OCI-LY1 (cell line): Measurements from ENCODE around the gene ST3GAL5.

Source experiments
- EZH2 ChIP-seq: fragments of 200-600 bp; sonication (generic), shearing (Covaris generic); IDR thresholded peaks from 2 replicates; pipeline ENCODE4 v1.8.0; 2017; ENCODE audit warnings: borderline replicate concordance, mixed run types, mild to moderate bottlenecking, antibody characterized with exemption, low read length, moderate library complexity, mixed read lengths
- TF ChIP-seq, protein P1 (sequence below): fragments of 200-600 bp; sonication (generic), shearing (Covaris generic); IDR thresholded peaks from 2 replicates; pipeline ENCODE4 v1.5.1; 2017; ENCODE audit warnings: mild to moderate bottlenecking, antibody characterized with exemption, low read length, moderate library complexity, mixed read lengths

DNA sequence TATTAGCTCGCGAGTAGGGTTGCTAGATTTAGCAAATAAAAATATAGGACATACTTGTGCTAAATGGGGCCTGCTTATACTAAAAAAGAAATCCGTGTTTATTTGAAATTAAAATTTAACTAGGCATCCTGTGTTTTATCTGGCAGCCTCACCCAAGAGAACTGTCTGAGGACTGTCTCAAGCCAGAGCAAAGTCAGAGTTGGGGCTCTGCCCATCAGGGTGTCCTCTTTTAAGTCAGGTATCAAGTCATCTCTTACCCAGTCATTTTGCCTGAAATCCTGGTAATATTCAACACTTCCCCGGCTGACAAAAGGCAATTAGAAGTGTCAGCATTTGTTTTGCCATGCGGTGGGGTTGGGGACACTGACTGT, 48.3 kb upstream of the ST3GAL5 start:
- no peak for TF ChIP-seq EZH2
- TF ChIP-seq, protein P1, sequence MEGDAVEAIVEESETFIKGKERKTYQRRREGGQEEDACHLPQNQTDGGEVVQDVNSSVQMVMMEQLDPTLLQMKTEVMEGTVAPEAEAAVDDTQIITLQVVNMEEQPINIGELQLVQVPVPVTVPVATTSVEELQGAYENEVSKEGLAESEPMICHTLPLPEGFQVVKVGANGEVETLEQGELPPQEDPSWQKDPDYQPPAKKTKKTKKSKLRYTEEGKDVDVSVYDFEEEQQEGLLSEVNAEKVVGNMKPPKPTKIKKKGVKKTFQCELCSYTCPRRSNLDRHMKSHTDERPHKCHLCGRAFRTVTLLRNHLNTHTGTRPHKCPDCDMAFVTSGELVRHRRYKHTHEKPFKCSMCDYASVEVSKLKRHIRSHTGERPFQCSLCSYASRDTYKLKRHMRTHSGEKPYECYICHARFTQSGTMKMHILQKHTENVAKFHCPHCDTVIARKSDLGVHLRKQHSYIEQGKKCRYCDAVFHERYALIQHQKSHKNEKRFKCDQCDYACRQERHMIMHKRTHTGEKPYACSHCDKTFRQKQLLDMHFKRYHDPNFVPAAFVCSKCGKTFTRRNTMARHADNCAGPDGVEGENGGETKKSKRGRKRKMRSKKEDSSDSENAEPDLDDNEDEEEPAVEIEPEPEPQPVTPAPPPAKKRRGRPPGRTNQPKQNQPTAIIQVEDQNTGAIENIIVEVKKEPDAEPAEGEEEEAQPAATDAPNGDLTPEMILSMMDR = no peak
